ENCODE data around the gene SF3A2.
"Not testable (repeated sequence)": the region's sequence is repeated elsewhere in the genome, so short reads cannot be mapped to it uniquely, and the experiment has no call there.

DNA sequence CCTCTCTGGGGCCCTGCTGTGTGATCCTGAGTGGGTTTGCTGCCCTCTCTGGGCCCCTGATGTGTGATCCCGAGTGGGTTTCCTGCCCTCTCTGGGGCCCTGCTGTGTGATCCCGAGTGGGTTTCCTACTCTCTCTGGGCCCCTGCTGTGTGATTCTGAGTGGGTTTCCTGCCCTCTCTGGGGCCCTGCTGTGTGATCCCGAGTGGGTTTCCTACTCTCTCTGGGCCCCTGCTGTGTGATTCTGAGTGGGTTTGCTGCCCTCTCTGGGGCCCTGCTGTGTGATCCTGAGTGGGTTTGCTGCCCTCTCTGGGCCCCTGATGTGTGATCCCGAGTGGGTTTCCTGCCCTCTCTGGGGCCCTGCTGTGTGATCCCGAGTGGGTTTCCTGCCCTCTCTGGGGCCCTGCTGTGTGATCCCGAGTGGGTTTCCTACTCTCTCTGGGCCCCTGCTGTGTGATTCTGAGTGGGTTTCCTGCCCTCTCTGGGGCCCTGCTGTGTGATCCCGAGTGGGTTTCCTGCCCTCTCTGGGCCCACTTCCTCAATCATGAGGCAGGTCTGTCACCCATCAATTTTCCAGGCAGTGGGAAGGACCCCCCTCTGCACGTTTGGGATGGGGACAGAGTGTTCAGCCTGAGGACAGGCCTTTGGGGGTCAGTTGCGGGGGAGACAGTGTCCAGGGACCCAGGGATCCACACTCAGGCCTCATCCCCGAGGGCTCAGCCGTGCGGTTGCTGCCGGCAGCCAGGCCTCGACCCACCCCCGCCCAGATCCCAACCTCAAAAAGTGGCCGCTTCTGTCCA lies 44.8 kb downstream of the SF3A2 start:
- TF ChIP-seq, protein P1, sequence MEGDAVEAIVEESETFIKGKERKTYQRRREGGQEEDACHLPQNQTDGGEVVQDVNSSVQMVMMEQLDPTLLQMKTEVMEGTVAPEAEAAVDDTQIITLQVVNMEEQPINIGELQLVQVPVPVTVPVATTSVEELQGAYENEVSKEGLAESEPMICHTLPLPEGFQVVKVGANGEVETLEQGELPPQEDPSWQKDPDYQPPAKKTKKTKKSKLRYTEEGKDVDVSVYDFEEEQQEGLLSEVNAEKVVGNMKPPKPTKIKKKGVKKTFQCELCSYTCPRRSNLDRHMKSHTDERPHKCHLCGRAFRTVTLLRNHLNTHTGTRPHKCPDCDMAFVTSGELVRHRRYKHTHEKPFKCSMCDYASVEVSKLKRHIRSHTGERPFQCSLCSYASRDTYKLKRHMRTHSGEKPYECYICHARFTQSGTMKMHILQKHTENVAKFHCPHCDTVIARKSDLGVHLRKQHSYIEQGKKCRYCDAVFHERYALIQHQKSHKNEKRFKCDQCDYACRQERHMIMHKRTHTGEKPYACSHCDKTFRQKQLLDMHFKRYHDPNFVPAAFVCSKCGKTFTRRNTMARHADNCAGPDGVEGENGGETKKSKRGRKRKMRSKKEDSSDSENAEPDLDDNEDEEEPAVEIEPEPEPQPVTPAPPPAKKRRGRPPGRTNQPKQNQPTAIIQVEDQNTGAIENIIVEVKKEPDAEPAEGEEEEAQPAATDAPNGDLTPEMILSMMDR (conservative IDR thresholded peaks at IDR 0.05), result not testable (repeated sequence)
- TF ChIP-seq ZFX (IDR thresholded peaks at IDR 0.05), result not testable (repeated sequence)

All from C4-2B (cell line).